Heart left ventricle (tissue), 16 donors: ENCODE measurements around the gene TADA2A. TPM values are rescaled to one million over a fixed set of nuclear protein-coding genes. Genes with fewer than 3 reads are reported as not detected.

Source experiments
- ATAC-seq, 4 donors: fragments of 200-7000 bp; cut with Tn5 transposase; one replicate each; pipeline ENCODE4 v1.9.1; 2020 to 2022; ENCODE audit warnings: moderate library complexity in 4 of 4, mild to moderate bottlenecking in 3 of 4, moderate number of reproducible peaks in 1 of 4
- DNase-seq, 5 donors: peaks; one replicate each; pipeline ENCODE4 v3.0.0-alpha.2; 2020
- H3K27ac ChIP-seq, 12 donors: fragments of 200-600 bp; sonication (generic) in 4 of 12; one replicate each; pipeline versions ENCODE4 v1.5.0 to v1.8.0; 2016 to 2022; ENCODE audit warnings: mild to moderate bottlenecking in 2 of 12
- H3K27me3 ChIP-seq, 9 donors: fragments of 200-600 bp; sonication (generic) in 2 of 9; one replicate each; pipeline versions ENCODE4 v1.5.1 to v1.8.0; 2016 to 2022; ENCODE audit warnings: mild to moderate bottlenecking in 3 of 9
- H3K36me3 ChIP-seq, 9 donors: fragments of 200-600 bp; sonication (generic) in 2 of 9; one replicate each; pipeline versions ENCODE4 v1.5.0 to v1.8.0; 2018 to 2022; ENCODE audit warnings: mild to moderate bottlenecking in 2 of 9
- H3K4me1 ChIP-seq, 12 donors: fragments of 200-600 bp; sonication (generic) in 4 of 12; one replicate each; pipeline versions ENCODE4 v1.5.0 to v1.8.0; 2016 to 2022; ENCODE audit warnings: mild to moderate bottlenecking in 3 of 12
- H3K4me3 ChIP-seq, 12 donors: fragments of 200-600 bp; sonication (generic) in 4 of 12; one replicate each; pipeline versions ENCODE4 v1.5.0 to v1.8.0; 2017 to 2022; ENCODE audit warnings: mild to moderate bottlenecking in 9 of 12, moderate library complexity in 4 of 12
- H3K9me3 ChIP-seq, 12 donors: fragments of 200-600 bp; sonication (generic) in 4 of 12; one replicate each; pipeline versions ENCODE4 v1.5.0 to v1.8.0; 2016 to 2022; ENCODE audit warnings: mild to moderate bottlenecking in 1 of 12
- POLR2A ChIP-seq, 2 donors: fragments of 450-650 bp; IDR thresholded peaks; one replicate each; pipeline ENCODE4 v1.6.1; 2017; ENCODE audit warnings: antibody characterized with exemption in 2 of 2, mild to moderate bottlenecking in 2 of 2, moderate library complexity in 2 of 2
- WGBS, 4 donors: extraction: QIAGEN DNeasy Blood & Tissue Kit in 2 of 4; methylation state at CpG; one replicate each; pipeline versions ENCODE4 v1.1.5 to v1.1.7; 2013 to 2018; 5-methylcytosine and 5-hydroxymethylcytosine counted together
- intact Hi-C, 10 donors: fragments of 100-400 bp; cut with DNase I; formaldehyde crosslinking; loops; one replicate each; pipeline versions ENCODE4 v1.11.1 to v1.14.2; 2022
- polyA plus RNA-seq, 2 donors: library from polyadenylated mRNA; stranded (reverse); fragments of 200-250 nt; gene quantifications; one replicate each; pipeline ENCODE4 v1.2.3, GENCODE V29; 2013
- total RNA-seq, 9 donors: library from RNA; depleted of rRNA in 2 of 9; stranded (reverse); fragments of >200 nt in 2 of 9; fragmentation: NEBNext Ultra II Directional in 3 of 9; extraction: Animal tissue kit (Norgen Biotek cat#: 25700) in 3 of 9; gene quantifications; one replicate each; pipeline versions ENCODE4 v1.1.0 to v1.2.4, GENCODE V29; 2016 to 2023
- TF ChIP-seq, protein P1 (sequence below), 12 donors: fragments of 200-600 bp; sonication (generic) in 4 of 12; IDR thresholded peaks; one replicate each; pipeline versions ENCODE4 v1.5.0 to v1.8.0; 2018 to 2022; ENCODE audit warnings: antibody characterized with exemption in 12 of 12, mild to moderate bottlenecking in 5 of 12
- donor health status: ischemic (EF 13 %, LVEDD 7.1; RV severe dilation, severe dysfunction).
- donor health status: healthy with polysubstance abuse.
- donor health status: DM: no; HTN: yes; CAD: no.
- donor health status: DM: no; HTN: no; CAD: no.
- donor health status: ischemic (EF 25% LVEDD 6.9; RV normal size, moderate dysfunction).
- donor health status: ischemic (EF 25% LVEDD 5.7; RV mildly dilated, moderate dysfunction).
- donor health status: healthy.
- donor health status: DM: yes; HTN: yes; CAD: no.
- donor health status: ischemic (EF 35%, LVEDD 5.7; RV mildly dilated, moderate dysfunction).
- donor health status: nonischemic (EF 11% LVEDD 7.7; RV severe dilation, severe dysfunction).
- donor health status: DM: yes; HTN: yes; CAD: no.
- donor health status: PGD.
- donor health status: ischemic (EF 29% LVEDD 5.4; RV normal size, mild dysfunction).
- donor health status: nonischemic (EF 23%, LVEDD 6.1; RV moderate dilation, normal function).

The TADA2A gene
- total and polyA plus RNA-seq, 11 donors: 5.7 to 19.4 (median 12.5) TPM

DNA sequence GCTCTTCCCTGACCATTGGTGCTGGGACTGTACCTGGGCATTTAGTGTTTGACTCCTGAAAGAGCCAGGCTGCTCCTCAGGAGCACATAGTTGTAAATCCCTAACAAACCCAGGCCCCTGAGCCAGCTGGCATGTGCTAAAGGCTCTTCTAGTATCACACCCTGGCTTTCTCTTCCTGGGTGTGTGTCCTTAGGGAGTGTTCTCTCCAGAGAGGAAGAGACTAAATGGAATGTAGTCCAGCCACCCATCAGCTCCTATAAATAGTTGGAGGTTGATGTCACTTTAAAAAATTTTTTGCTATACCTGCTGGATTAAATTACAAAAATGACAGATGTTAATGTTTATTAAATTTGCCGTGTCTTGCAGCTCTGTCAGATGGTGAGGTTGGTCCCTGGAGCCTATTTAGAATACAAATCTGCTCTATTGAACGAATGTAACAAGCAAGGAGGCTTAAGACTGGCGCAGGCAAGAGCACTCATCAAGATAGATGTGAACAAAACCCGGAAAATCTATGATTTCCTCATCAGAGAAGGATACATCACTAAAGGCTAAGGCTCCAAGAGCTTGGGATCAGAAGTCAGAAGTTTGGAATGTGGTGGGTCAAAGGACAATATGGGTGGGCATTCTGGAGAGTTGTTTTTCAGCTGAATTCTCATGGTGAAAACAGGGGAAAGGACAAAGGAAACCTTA is 69.9 kb downstream of the TADA2A start:
- Histone ChIP-seq H3K27me3 (no peaks in the 10 kb centered on the region), H3K4me3 (no peak overlapping the region), H3K27ac (peak overlapping the region in 11 of 12 donors; percentile 6 to 73 (median 42)), H3K4me1 (peaks cover 0 to 31% (median 13%) of the 10 kb centered on the region in 12 donors), H3K9me3 (no peaks in the 10 kb centered on the region), H3K36me3 (peaks cover 0 to 85% (median 69%) of the 10 kb centered on the region in 9 donors)
- no peak for TF ChIP-seq POLR2A (IDR thresholded peaks at IDR 0.05)
- TF ChIP-seq, protein P1, sequence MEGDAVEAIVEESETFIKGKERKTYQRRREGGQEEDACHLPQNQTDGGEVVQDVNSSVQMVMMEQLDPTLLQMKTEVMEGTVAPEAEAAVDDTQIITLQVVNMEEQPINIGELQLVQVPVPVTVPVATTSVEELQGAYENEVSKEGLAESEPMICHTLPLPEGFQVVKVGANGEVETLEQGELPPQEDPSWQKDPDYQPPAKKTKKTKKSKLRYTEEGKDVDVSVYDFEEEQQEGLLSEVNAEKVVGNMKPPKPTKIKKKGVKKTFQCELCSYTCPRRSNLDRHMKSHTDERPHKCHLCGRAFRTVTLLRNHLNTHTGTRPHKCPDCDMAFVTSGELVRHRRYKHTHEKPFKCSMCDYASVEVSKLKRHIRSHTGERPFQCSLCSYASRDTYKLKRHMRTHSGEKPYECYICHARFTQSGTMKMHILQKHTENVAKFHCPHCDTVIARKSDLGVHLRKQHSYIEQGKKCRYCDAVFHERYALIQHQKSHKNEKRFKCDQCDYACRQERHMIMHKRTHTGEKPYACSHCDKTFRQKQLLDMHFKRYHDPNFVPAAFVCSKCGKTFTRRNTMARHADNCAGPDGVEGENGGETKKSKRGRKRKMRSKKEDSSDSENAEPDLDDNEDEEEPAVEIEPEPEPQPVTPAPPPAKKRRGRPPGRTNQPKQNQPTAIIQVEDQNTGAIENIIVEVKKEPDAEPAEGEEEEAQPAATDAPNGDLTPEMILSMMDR (IDR thresholded peaks at IDR 0.05): no peak
- intact Hi-C loops: no loop called here
- peak; percentile 84 to 86 (median 84) for ATAC-seq
- WGBS, 4 donors: 43 to 54% (median 50%) methylated on average over 4 of the region's 4 CpGs
- peak in 4 of 5 donors; percentile 29 to 68 (median 44) for DNase-seq

- Histone ChIP-seq H3K27me3 (no peaks in the 10 kb centered on the region), H3K27ac (peak overlapping the region in 3 of 12 donors; percentile 6 to 59 (median 49)), H3K4me3 (no peak overlapping the region), H3K4me1 (peaks cover 0 to 36% (median 13%) of the 10 kb centered on the region in 12 donors), H3K9me3 (no peaks in the 10 kb centered on the region), H3K36me3 (peaks cover 0 to 69% (median 54%) of the 10 kb centered on the region in 9 donors)
- 33 to 48% (median 40%) methylated on average over 2 of the region's 2 CpGs for WGBS, 4 donors
- ATAC-seq (peak in 3 of 4 donors; percentile 44 to 68 (median 62)), DNase-seq (peak in 3 of 5 donors; percentile 37 to 69 (median 39))
- intact Hi-C loops: no loop called here
- TF ChIP-seq POLR2A (IDR thresholded peaks at IDR 0.05): no peak
- TF ChIP-seq, protein P1 (IDR thresholded peaks at IDR 0.05): no peak
These were observed 71.5 kb downstream of the TADA2A start for GRCh38 chr17:37478187-37478586.

DNA sequence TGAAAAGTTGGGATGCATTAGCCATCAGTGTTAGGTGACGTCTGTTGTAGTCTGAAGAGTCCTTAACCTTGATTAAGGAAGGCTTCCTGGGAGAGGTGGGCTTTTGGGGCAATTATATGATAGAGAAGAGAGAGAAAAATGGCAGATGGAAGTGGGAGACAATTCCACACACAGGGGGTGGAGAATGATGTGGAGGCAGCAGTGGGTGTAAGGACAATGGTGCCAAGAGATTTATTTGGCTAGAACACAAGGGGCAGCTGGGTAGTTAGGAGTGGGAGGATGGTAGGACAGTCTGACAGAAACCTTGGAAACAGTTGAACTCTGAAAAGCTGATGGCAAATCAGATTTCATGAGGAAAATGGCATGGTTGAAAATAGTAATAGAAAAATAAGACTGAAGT is 72.3 kb downstream of the TADA2A start:
- H3K4me3 ChIP-seq: no peak overlapping the region
- no peaks in the 10 kb centered on the region for H3K9me3 ChIP-seq
- WGBS, 4 donors: 93 to 96% (median 95%) methylated on average over 1 of the region's 1 CpG
- peak overlapping the region in 2 of 12 donors; percentile 49 to 59 for H3K27ac ChIP-seq
- no peak for DNase-seq
- TF ChIP-seq, protein P1 (IDR thresholded peaks at IDR 0.05): no peak
- TF ChIP-seq POLR2A (IDR thresholded peaks at IDR 0.05): no peak
- intact Hi-C loops: no loop called here
- H3K27me3 ChIP-seq: no peaks in the 10 kb centered on the region
- H3K4me1 ChIP-seq: peaks cover 0 to 42% (median 15%) of the 10 kb centered on the region in 12 donors
- peaks cover 0 to 60% (median 46%) of the 10 kb centered on the region in 9 donors for H3K36me3 ChIP-seq
- no peak for ATAC-seq

- intact Hi-C loops: loop anchor here in 1 of 10 donors (10.0 kb wide), 1 partner anchor 886 kb away; the partner anchor contains the start of gene DHRS11
- WGBS, 4 donors: 78 to 95% (median 93%) methylated on average over 2 of the region's 2 CpGs
- no peak for ATAC-seq
- no peak for DNase-seq
- H3K4me3 ChIP-seq: no peak overlapping the region
- H3K27ac ChIP-seq: no peak overlapping the region
- H3K36me3 ChIP-seq: peaks cover 0 to 46% (median 32%) of the 10 kb centered on the region in 9 donors
- peaks cover 0 to 42% (median 15%) of the 10 kb centered on the region in 12 donors for H3K4me1 ChIP-seq
- no peaks in the 10 kb centered on the region for H3K9me3 ChIP-seq
- TF ChIP-seq POLR2A (IDR thresholded peaks at IDR 0.05): no peak
- TF ChIP-seq, protein P1 (IDR thresholded peaks at IDR 0.05): no peak
- H3K27me3 ChIP-seq: no peaks in the 10 kb centered on the region
These were observed 73.7 kb downstream of the TADA2A start for GRCh38 chr17:37480427-37480826.
